Measurements from ENCODE around the gene RASSF1.

- no peak for TF ChIP-seq ERF (CRISPR knock-in tag; IDR thresholded peaks at IDR 0.05)
- TF ChIP-seq ELF1 (CRISPR knock-in tag; IDR thresholded peaks at IDR 0.05) = no peak
- no peak for TF ChIP-seq ZNF383 (CRISPR knock-in tag; IDR thresholded peaks at IDR 0.05; ENCODE audit: borderline replicate concordance)
- TF ChIP-seq CBX1 (IDR thresholded peaks at IDR 0.05; ENCODE audit: low read depth) = no peak
- no peak for TF ChIP-seq SIN3A (IDR thresholded peaks at IDR 0.05; ENCODE audit: borderline replicate concordance, low read depth, low read length)
- no peak for TF ChIP-seq U2AF2 (IDR thresholded peaks at IDR 0.05; ENCODE audit: low read depth, low read length)
- TF ChIP-seq ZFX (CRISPR knock-in tag; IDR thresholded peaks at IDR 0.05; ENCODE audit: low read depth) = no peak
- TF ChIP-seq ZZZ3 (CRISPR knock-in tag; IDR thresholded peaks at IDR 0.05; ENCODE audit: borderline replicate concordance) = no peak
- TF ChIP-seq ZBTB14 (CRISPR knock-in tag; IDR thresholded peaks at IDR 0.05) = no peak
- TF ChIP-seq TBX3 (IDR thresholded peaks at IDR 0.05; ENCODE audit: borderline replicate concordance) = no peak
- no peak for TF ChIP-seq CTCF (CRISPR knock-in tag; IDR thresholded peaks at IDR 0.05)
- no peak for TF ChIP-seq ZNF839 (CRISPR knock-in tag; IDR thresholded peaks at IDR 0.05; ENCODE audit: borderline replicate concordance)
- no peak for TF ChIP-seq CSRNP1 (CRISPR knock-in tag; IDR thresholded peaks at IDR 0.05)
Observed at GRCh38 chr3:50334339-50335075, 6.1 kb downstream of the RASSF1 start.
